Gastrocnemius medialis (tissue), 4 donors: ENCODE results near the gene NEK1. TPM values are rescaled to one million over a fixed set of nuclear protein-coding genes. Genes with fewer than 3 reads are reported as not detected.
"Not testable (repeated sequence)": the region's sequence is repeated elsewhere in the genome, so short reads cannot be mapped to it uniquely, and the experiment has no call there.

Experiments used
- ATAC-seq, 2 donors: fragments of 150-250 bp; one replicate each; pipeline ENCODE4 v1.9.1; 2016
- DNase-seq, 2 donors: peaks; one replicate each; pipeline ENCODE4 v3.0.0-alpha.2; 2019
- H3K27ac ChIP-seq, 4 donors: fragments of 200-600 bp; sonication (generic); 1 replicate in 1 of 4; 2 replicates in 3 of 4; pipeline ENCODE4 v1.5.1; 2016 to 2018; ENCODE audit warnings: mild to moderate bottlenecking in 2 of 4, moderate library complexity in 1 of 4
- H3K27me3 ChIP-seq, 3 donors: fragments of 200-600 bp; sonication (generic) in 2 of 3; 1 replicate in 1 of 3; 2 replicates in 2 of 3; pipeline versions ENCODE4 v1.5.1 to v1.6.0; 2016 to 2019; ENCODE audit warnings: mild to moderate bottlenecking in 1 of 3, moderate library complexity in 1 of 3
- H3K36me3 ChIP-seq, 2 donors: fragments of 200-600 bp; sonication (generic) in 1 of 2; one replicate each; pipeline ENCODE4 v1.5.1; 2017 to 2018
- H3K4me1 ChIP-seq, 2 donors: fragments of 200-600 bp; sonication (generic) in 1 of 2; one replicate each; pipeline ENCODE4 v1.5.1; 2016 to 2017; ENCODE audit warnings: mild to moderate bottlenecking in 2 of 2
- H3K4me3 ChIP-seq, 4 donors: fragments of 200-600 bp; sonication (generic) in 3 of 4; 1 replicate in 1 of 4; 2 replicates in 3 of 4; pipeline ENCODE4 v1.5.1; 2016 to 2019; ENCODE audit warnings: mild to moderate bottlenecking in 2 of 4
- H3K9me3 ChIP-seq, 3 donors: fragments of 200-600 bp; sonication (generic) in 2 of 3; 1 replicate in 1 of 3; 2 replicates in 2 of 3; pipeline ENCODE4 v1.5.1; 2016 to 2019
- POLR2A ChIP-seq, 2 donors: fragments of 450-650 bp; IDR thresholded peaks; one replicate each; pipeline ENCODE4 v1.6.1; 2017; ENCODE audit warnings: antibody characterized with exemption in 2 of 2, mild to moderate bottlenecking in 2 of 2, moderate library complexity in 2 of 2
- in situ Hi-C, 4 donors: fragments of 200-750 bp; cut with MboI; loops; one replicate each; pipeline versions ENCODE4 v1.15.0 to v1.8.0; 2017; ENCODE audit warnings: low sequenced_read_pairs in 4 of 4
- intact Hi-C: fragments of 100-400 bp; cut with DNase I; formaldehyde crosslinking; loops from one replicate; pipeline ENCODE4 v1.15.1; 2023; ENCODE audit warnings: low total_unique reads
- total RNA-seq, 4 donors: library from RNA; depleted of rRNA; stranded (reverse); fragments of >200 nt; gene quantifications; one replicate each; pipeline versions ENCODE4 v1.1.0 to v1.2.3, GENCODE V29; 2016
- TF ChIP-seq, protein P1 (sequence below), 5 experiments: fragments of 450-650 bp in 3 of 5; fragments of 200-600 bp in 2 of 5; sonication (generic) in 2 of 5; IDR thresholded peaks in 4 of 5; conservative IDR thresholded peaks in 1 of 5; 1 replicate in 4 of 5; 2 replicates in 1 of 5; pipeline ENCODE4 v1.5.1; 2016 to 2019; ENCODE audit warnings: antibody characterized with exemption in 5 of 5, mild to moderate bottlenecking in 3 of 5, moderate library complexity in 3 of 5

Gene NEK1
- total RNA-seq, 4 donors from 2014 or later: 2.6 to 11.0 (median 3.9) TPM

DNA sequence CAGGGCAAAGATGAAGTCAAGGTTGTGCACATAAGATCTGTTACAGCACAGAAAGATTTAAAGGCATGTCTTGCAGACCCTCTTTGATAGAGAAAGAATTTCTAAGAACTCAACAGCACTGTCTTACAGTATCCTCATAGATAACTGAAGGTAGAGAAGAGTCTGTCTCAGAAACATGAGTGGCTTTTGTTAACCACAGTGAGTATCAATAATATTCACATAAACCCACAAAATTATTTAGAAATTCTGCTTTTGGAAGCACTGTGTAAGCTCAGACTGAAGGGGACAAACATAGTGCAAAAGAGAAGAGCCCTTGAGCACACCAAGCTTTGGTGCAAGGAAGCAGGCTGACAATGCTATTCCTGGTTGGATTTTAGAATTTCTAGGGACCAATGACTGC is 175.6 kb downstream of the NEK1 start:
- in situ Hi-C loops: no loop called here
- intact Hi-C loops: no loop called here
- TF ChIP-seq, protein P1, sequence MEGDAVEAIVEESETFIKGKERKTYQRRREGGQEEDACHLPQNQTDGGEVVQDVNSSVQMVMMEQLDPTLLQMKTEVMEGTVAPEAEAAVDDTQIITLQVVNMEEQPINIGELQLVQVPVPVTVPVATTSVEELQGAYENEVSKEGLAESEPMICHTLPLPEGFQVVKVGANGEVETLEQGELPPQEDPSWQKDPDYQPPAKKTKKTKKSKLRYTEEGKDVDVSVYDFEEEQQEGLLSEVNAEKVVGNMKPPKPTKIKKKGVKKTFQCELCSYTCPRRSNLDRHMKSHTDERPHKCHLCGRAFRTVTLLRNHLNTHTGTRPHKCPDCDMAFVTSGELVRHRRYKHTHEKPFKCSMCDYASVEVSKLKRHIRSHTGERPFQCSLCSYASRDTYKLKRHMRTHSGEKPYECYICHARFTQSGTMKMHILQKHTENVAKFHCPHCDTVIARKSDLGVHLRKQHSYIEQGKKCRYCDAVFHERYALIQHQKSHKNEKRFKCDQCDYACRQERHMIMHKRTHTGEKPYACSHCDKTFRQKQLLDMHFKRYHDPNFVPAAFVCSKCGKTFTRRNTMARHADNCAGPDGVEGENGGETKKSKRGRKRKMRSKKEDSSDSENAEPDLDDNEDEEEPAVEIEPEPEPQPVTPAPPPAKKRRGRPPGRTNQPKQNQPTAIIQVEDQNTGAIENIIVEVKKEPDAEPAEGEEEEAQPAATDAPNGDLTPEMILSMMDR (IDR thresholded peaks at IDR 0.05 in 4 of 5, conservative IDR thresholded peaks at IDR 0.05 in 1 of 5): no peak
- TF ChIP-seq POLR2A (IDR thresholded peaks at IDR 0.05): no peak
- no peak overlapping the region for H3K27ac ChIP-seq
- no peaks in the 10 kb centered on the region for H3K4me1 ChIP-seq
- ATAC-seq (no peak), DNase-seq (no peak)
- H3K4me3 ChIP-seq: no peak overlapping the region
- peaks cover 0 to 5% of the 10 kb centered on the region in 2 donors for H3K36me3 ChIP-seq
- H3K9me3 ChIP-seq: no peaks in the 10 kb centered on the region
- H3K27me3 ChIP-seq: no peaks in the 10 kb centered on the region

DNA sequence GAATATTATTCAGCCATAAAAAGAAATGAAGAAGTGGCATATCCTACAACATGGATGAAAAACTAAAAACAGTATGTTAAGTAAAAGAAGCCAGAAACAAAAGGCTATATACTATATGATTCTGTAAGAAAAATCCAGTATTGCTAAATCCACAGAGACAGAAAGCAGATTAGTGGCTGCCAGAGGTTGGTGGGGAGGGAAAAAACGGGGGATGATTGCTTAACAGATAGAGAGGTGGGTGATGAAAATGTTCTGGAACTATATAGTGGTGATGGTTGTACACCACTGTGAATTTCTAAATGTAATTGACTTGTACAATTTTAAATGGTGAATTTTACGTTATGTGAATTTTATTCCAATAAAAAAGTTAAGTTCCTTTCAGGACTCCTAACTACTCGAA is 184.0 kb downstream of the NEK1 start:
- no peak for TF ChIP-seq POLR2A (IDR thresholded peaks at IDR 0.05)
- TF ChIP-seq, protein P1 (IDR thresholded peaks at IDR 0.05 in 4 of 5, conservative IDR thresholded peaks at IDR 0.05 in 1 of 5): no peak
- no peaks in the 10 kb centered on the region for H3K27me3 ChIP-seq
- intact Hi-C loops (no loop called here), in situ Hi-C loops (no loop called here)
- H3K4me3 ChIP-seq: no peak overlapping the region
- no peaks in the 10 kb centered on the region for H3K4me1 ChIP-seq
- H3K36me3 ChIP-seq: peaks cover 0 to 15% of the 10 kb centered on the region in 2 donors
- H3K27ac ChIP-seq: no peak overlapping the region
- H3K9me3 ChIP-seq: no peaks in the 10 kb centered on the region
- DNase-seq (no peak), ATAC-seq (no peak)

DNA sequence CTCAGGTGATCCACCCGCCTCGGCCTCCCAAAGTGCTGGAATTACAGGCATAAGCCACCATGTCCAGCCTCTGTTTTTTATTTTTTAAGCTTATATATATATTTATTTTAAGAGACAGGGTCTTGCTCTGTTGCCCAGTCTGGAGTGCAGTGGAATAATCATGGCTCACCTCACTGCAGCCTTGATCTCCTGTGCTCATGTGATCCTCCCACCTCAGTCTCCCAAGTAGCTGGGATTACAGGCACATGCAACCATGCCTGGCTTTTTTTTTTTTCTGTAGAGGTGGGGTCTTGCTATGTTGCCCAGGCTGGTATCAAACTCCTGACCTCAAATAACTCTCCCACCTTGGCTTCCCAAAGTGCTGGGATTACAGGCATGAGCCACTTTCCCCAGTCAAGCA is 184.7 kb downstream of the NEK1 start:
- H3K27me3 ChIP-seq, H3K9me3 ChIP-seq, intact Hi-C loops, H3K27ac ChIP-seq, DNase-seq, H3K4me1 ChIP-seq, in situ Hi-C loops, ATAC-seq, H3K4me3 ChIP-seq: not testable (repeated sequence)
- peaks cover 0 to 12% of the 10 kb centered on the region in 2 donors for H3K36me3 ChIP-seq

DNA sequence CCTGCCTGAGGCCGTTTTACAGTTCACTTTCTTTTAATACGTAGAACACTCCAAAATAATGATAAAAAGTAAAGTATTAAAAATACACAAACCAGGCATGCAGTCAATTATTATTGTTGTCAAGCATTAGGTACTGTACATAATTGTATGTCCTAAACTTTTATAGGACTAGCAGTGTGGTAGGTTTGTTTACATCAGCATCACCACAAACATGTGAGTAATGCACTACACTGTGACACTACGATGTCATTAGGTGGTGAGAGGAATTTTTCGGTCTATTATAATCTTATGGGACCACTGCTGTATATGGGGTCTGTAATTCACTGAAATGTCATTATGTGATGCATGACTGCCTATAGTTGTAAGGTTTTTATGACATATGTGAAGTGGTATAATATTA is 192.1 kb downstream of the NEK1 start:
- intact Hi-C loops: no loop called here
- no peaks in the 10 kb centered on the region for H3K27me3 ChIP-seq
- H3K9me3 ChIP-seq: no peaks in the 10 kb centered on the region
- DNase-seq (no peak), ATAC-seq (no peak)
- peaks cover 0 to 10% of the 10 kb centered on the region in 2 donors for H3K36me3 ChIP-seq
- no peaks in the 10 kb centered on the region for H3K4me1 ChIP-seq
- no peak for TF ChIP-seq POLR2A (IDR thresholded peaks at IDR 0.05)
- TF ChIP-seq, protein P1 (IDR thresholded peaks at IDR 0.05 in 4 of 5, conservative IDR thresholded peaks at IDR 0.05 in 1 of 5): no peak
- no peak overlapping the region for H3K27ac ChIP-seq
- no peak overlapping the region for H3K4me3 ChIP-seq
- in situ Hi-C loops: no loop called here

DNA sequence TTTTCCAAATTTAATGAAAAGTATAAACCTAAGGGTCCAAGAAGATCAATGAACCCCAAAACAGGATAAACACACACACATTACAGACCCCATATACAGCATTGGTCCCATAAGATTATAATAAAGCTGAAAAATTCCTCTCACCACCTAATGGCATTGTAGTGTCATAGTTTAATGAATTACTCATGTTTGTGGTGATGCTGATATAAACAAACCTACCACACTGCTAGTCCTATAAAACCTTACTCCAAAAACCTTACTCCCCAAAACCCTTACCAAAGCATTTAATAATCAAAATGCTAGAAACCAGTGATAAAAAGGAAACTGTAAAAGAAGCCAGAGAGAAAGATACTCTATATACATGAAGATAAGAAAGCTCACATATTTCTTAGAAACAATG is 193.5 kb downstream of the NEK1 start:
- Histone ChIP-seq H3K4me1 (no peaks in the 10 kb centered on the region), H3K9me3 (no peaks in the 10 kb centered on the region), H3K27me3 (no peaks in the 10 kb centered on the region), H3K4me3 (no peak overlapping the region), H3K27ac (no peak overlapping the region), H3K36me3 (peaks cover 0 to 1% of the 10 kb centered on the region in 2 donors)
- DNase-seq (no peak), ATAC-seq (no peak)
- no peak for TF ChIP-seq POLR2A (IDR thresholded peaks at IDR 0.05)
- TF ChIP-seq, protein P1 (IDR thresholded peaks at IDR 0.05 in 4 of 5, conservative IDR thresholded peaks at IDR 0.05 in 1 of 5): no peak
- intact Hi-C loops (no loop called here), in situ Hi-C loops (no loop called here)
